ENCODE results near the gene RHOBTB1.

DNA sequence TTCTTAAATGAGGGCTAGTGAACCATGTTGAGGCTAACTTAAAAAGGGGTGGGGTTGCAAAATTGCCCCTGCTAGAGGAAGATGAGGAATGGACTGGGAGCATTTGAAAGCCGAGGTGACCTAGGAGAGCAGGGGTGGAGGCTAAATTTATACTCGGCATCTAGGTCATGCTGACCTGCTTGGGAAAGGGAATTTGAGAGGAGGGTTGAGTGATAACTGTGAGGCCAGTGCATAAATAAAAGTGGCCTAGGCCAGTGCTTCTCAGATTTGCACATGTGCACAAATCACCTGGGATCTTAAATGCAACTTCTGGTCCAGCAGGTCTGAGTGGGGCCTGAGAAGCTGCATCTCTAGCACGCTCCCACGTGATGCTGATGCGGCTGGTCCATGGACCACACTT is 95.3 kb downstream of the RHOBTB1 start:
- TF ChIP-seq, protein P1, sequence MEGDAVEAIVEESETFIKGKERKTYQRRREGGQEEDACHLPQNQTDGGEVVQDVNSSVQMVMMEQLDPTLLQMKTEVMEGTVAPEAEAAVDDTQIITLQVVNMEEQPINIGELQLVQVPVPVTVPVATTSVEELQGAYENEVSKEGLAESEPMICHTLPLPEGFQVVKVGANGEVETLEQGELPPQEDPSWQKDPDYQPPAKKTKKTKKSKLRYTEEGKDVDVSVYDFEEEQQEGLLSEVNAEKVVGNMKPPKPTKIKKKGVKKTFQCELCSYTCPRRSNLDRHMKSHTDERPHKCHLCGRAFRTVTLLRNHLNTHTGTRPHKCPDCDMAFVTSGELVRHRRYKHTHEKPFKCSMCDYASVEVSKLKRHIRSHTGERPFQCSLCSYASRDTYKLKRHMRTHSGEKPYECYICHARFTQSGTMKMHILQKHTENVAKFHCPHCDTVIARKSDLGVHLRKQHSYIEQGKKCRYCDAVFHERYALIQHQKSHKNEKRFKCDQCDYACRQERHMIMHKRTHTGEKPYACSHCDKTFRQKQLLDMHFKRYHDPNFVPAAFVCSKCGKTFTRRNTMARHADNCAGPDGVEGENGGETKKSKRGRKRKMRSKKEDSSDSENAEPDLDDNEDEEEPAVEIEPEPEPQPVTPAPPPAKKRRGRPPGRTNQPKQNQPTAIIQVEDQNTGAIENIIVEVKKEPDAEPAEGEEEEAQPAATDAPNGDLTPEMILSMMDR (IDR thresholded peaks at IDR 0.05; ENCODE audit: low read depth, low read length, poor library complexity, severe bottlenecking): no peak
- no peak for TF ChIP-seq EZH2phosphoT487 (IDR thresholded peaks at IDR 0.05; ENCODE audit: borderline replicate concordance, low read length)

Data from DOHH2 (cell line).